AG10803 (cell line): ENCODE results near the gene TPRX1.

Experiments
- DNase-seq: peaks from one replicate; pipeline ENCODE4 v3.0.0; 2010; ENCODE audit warnings: low read depth
- H3K4me3 ChIP-seq: 2 replicates; pipeline ENCODE4 v1.5.1; 2011; ENCODE audit warnings: mild to moderate bottlenecking, low read length, control low read depth
- TF ChIP-seq, protein P1 (sequence below): conservative IDR thresholded peaks from 2 replicates; pipeline ENCODE4 v1.5.1; 2011; ENCODE audit warnings: mild to moderate bottlenecking, low read length, control low read depth, inconsistent platforms

Gene TPRX1

DNA sequence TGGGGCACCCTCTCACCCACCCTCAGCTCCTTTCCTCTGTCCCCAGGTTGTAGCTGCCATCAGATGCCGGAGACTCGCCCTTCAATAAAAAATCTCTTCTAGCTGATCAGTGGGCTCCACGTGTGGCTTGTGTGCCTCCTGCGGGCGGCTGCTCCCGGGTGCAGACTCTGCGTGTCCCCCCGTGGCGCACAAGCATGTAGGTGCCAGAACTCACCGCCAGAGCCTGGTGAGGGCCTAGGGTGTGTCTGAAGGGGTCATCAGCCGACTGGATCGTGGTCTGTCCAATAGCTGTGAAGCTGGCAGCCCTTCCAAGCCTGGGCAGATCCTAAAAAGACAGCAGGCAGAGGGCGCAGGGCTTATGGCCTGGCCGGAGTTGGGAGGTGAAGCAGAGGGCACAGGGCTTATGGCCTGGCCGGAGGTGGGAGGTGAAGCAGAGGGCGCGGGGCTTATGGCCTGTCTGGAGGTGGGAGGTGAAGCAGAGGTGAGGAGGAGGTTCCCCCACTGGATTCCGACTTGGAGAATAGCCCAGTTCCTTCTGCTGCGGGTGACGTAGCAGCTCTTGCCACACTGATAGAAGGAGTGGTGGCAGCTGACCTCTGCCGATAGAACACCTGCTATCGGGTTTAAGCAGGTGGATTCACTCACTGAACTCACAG is 47.3 kb downstream of the TPRX1 start:
- H3K4me3 ChIP-seq = no peak overlapping the region
- TF ChIP-seq, protein P1, sequence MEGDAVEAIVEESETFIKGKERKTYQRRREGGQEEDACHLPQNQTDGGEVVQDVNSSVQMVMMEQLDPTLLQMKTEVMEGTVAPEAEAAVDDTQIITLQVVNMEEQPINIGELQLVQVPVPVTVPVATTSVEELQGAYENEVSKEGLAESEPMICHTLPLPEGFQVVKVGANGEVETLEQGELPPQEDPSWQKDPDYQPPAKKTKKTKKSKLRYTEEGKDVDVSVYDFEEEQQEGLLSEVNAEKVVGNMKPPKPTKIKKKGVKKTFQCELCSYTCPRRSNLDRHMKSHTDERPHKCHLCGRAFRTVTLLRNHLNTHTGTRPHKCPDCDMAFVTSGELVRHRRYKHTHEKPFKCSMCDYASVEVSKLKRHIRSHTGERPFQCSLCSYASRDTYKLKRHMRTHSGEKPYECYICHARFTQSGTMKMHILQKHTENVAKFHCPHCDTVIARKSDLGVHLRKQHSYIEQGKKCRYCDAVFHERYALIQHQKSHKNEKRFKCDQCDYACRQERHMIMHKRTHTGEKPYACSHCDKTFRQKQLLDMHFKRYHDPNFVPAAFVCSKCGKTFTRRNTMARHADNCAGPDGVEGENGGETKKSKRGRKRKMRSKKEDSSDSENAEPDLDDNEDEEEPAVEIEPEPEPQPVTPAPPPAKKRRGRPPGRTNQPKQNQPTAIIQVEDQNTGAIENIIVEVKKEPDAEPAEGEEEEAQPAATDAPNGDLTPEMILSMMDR = no peak
- no peak for DNase-seq

DNA sequence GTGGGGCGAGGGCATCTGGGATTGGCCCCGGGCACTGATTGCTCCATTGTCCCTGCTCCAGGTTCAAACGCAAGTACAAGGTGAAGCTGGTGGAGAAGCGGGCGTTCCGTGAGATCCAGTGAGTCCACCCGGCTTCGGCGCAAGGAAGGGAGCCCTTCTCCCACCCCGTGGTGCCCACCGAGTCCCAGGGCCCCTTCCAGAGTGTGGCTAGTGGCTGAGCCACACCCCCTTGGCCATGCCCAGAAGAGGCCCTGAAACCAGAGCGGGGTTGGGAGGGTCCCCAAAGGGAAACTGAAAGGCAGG is 47.8 kb downstream of the TPRX1 start:
- no peak overlapping the region for H3K4me3 ChIP-seq
- DNase-seq = no peak
- TF ChIP-seq, protein P1 = no peak

DNA sequence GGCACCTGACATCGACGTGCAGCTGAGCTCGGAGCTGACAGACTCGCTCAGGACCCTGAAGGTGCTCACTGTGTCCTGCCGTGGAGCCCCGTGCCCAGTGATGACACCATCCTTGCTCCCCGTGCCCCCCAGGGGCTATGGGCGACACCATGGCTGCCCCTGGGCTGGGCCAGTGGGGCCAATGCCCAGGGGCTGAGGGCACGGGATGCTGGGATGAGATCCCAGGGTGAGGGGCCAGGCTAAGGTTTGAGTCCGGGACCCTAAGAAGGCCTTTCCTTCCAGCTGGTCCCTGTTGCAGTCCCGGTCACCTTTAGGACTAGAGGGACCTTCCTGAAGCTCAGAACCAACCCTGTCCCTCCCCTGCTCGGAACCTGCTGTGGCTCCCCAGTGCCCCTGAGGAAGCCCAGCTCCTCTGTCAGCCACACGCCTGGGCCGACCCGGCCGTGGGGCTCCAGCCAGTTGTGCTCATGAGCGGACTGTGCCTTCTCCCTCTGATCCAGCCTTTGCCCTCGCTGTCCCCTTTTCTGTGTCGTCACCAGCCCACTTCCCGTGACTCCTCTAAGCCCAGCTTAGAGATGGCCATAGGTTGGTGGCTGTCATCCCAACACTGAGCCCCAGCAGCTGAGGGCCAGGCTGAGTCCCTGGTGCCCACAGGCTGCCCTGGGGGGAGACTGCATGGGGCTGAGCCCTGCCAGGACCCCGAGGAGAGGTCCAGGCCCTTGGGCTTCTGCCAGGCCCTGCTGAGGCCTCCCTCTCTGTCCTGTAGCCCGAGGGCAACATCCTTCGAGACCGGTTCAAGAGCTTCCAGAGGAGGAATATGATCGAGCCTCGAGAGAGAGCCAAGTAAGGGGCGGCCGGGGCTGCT is 48.4 kb downstream of the TPRX1 start:
- no peak for DNase-seq
- TF ChIP-seq, protein P1 = no peak
- no peak overlapping the region for H3K4me3 ChIP-seq

DNA sequence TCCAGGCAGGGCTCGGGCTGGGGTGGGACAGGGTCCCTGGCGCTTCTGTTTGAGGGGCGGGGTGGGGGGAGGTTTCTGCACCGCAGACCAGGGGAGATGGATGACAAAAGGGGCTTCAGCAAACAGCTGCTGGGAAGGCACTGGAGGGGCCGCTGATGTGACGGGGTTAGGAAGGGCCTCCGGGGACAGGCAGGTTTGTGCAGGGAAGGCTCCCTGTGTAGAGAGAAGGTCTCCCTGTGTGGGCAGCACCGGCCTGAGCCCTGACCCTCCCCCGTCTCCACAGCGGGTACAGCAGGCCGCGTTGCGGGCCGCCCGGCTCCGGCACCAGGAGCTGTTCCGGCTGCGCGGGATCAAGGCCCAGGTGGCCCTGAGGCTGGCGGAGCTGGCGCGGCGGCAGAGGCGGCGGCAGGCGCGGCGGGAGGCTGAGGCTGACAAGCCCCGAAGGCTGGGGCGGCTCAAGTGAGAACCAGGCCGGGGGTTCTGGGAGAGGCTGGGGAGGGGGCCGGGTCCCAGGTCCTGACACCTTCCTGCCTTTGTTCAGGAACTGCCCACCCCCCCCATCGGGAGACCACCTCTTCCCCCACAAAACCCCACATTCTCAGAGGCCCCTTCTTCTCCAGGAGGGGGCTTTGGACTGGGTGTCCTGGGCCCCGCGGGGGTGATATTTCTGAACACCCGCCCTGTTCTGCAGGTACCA is 49.1 kb downstream of the TPRX1 start:
- DNase-seq = no peak
- TF ChIP-seq, protein P1 = no peak
- H3K4me3 ChIP-seq = no peak overlapping the region

DNA sequence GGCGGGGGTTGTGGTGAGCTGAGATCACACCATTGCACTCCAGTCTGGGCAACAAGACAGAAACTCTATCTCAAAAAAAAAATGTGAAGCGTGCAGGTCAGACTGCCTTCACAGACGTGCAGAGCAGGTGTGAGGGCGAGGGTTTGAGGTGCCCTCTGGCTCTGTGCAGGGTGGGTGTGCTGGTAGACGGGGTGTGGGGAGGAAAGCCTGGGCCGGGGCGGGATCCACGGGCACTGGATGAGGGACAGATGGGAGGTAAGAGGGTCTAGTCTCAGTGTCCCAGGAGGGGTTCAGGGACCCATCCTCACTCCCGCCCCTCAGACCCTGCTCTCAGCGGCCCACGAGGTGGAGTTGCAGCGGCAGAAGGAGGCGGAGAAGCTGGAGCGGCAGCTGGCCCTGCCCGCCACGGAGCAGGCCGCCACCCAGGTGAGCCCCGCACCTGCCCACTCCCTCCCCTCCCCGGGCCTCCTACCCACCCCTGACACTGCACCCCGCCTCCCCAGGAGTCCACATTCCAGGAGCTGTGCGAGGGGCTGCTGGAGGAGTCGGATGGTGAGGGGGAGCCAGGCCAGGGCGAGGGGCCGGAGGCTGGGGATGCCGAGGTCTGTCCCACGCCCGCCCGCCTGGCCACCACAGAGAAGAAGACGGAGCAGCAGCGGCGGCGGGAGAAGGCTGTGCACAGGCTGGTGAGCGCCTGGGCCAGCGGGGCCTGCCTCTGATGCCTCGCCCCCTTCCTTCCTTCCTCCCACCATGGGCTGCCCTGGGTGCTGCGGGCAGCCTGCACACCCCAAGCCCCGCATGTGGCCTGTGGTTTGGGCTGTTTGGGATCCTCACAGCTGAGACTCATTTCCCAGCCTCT is 49.9 kb downstream of the TPRX1 start:
- TF ChIP-seq, protein P1 = no peak
- no peak overlapping the region for H3K4me3 ChIP-seq
- no peak for DNase-seq

- no peak for DNase-seq
- H3K4me3 ChIP-seq = no peak overlapping the region
- TF ChIP-seq, protein P1 = no peak
Observed at GRCh38 chr19:47752440-47753211, 51.7 kb downstream of the TPRX1 start.
